Type B pancreatic cell (in vitro differentiated cells): ENCODE measurements around the gene AANAT. TPM values are rescaled to one million over a fixed set of nuclear protein-coding genes. Genes with fewer than 3 reads are reported as not detected.

Experiments used
- DNase-seq: peaks from one replicate; pipeline ENCODE4 v3.0.0; 2021; ENCODE audit warnings: mixed read lengths; ENCODE audit not compliant: unreplicated experiment; ENCODE audit errors: extremely low spot score
- H3K27ac Mint-ChIP-seq: 2 replicates; pipeline ENCODE4 v1.8.0; 2021; ENCODE audit warnings: mild to moderate bottlenecking, mixed read lengths
- H3K27me3 Mint-ChIP-seq: 2 replicates; pipeline ENCODE4 v1.8.0; 2021; ENCODE audit warnings: mixed read lengths
- H3K36me3 Mint-ChIP-seq: 2 replicates; pipeline ENCODE4 v1.8.0; 2021; ENCODE audit warnings: mixed read lengths
- H3K4me1 Mint-ChIP-seq: one replicate; pipeline ENCODE4 v1.8.0; 2021; ENCODE audit warnings: mixed read lengths; ENCODE audit not compliant: unreplicated experiment
- H3K4me3 Mint-ChIP-seq: 2 replicates; pipeline ENCODE4 v1.8.0; 2021; ENCODE audit warnings: mild to moderate bottlenecking, mixed read lengths
- H3K9me3 Mint-ChIP-seq: 2 replicates; pipeline ENCODE4 v1.8.0; 2021; ENCODE audit warnings: mixed read lengths
- CTCF ChIP-seq: fragments of 200-600 bp; sonication (generic); conservative IDR thresholded peaks from 2 replicates; pipeline ENCODE4 v1.5.0; 2021; ENCODE audit warnings: antibody characterized with exemption, mild to moderate bottlenecking
- total RNA-seq: library from RNA; stranded (reverse); gene quantifications from 2 replicates; pipeline ENCODE4 v1.2.1, GENCODE V29; 2021; ENCODE audit warnings: low replicate concordance

The AANAT gene
- total RNA-seq, 1 donor from 2014 or later, result not detected

- Mint-ChIP-seq H3K27me3 (peaks cover 26% of the 10 kb centered on the region), H3K27ac (no peak overlapping the region), H3K9me3 (no peaks in the 10 kb centered on the region), H3K4me1 (peaks cover 5% of the 10 kb centered on the region), H3K36me3 (no peaks in the 10 kb centered on the region), H3K4me3 (no peak overlapping the region)
- no peak for DNase-seq
- TF ChIP-seq CTCF, result no peak
These were observed 51.9 kb downstream of the AANAT start for GRCh38 chr17:76519048-76519966.

Other genes with a start within 250 kb of the AANAT start
- gene RNF157, start 227.1 kb upstream of the AANAT start, total RNA-seq, result 5.4 and 27.0 TPM in 2 replicates
- 46.9 and 53.1 TPM in 2 replicates for gene UBALD2, start 202.3 kb upstream of the AANAT start, total RNA-seq
- 3.9 and 11.7 TPM in 2 replicates for gene QRICH2, start 159.3 kb upstream of the AANAT start, total RNA-seq
- 45.3 and 82.0 TPM in 2 replicates for gene PRPSAP1, start 113.7 kb upstream of the AANAT start, total RNA-seq
- 4.3 and 26.8 TPM in 2 replicates for gene SPHK1, start 83.0 kb upstream of the AANAT start, total RNA-seq
- gene UBE2O, start 14.5 kb upstream of the AANAT start, total RNA-seq, result 38.5 and 51.5 TPM in 2 replicates
- gene RHBDF2, start 33.8 kb downstream of the AANAT start, total RNA-seq, result 12.3 and 17.2 TPM in 2 replicates
- 2.5 and 10.0 TPM in 2 replicates for gene CYGB, start 70.1 kb downstream of the AANAT start, total RNA-seq
- gene PRCD, start 72.4 kb downstream of the AANAT start, total RNA-seq, result 0.33 and 3.3 TPM in 2 replicates
- gene ST6GALNAC2, start 118.3 kb downstream of the AANAT start, total RNA-seq, result 4.3 and 10.4 TPM in 2 replicates
- 10.3 and 17.3 TPM in 2 replicates for gene ST6GALNAC1, start 176.2 kb downstream of the AANAT start, total RNA-seq
- 43.4 and 75.0 TPM in 2 replicates for gene MXRA7, start 243.4 kb downstream of the AANAT start, total RNA-seq